Measurements from ENCODE around the gene ADGRA1. TPM values are rescaled to one million over a fixed set of nuclear protein-coding genes. Genes with fewer than 3 reads are reported as not detected.
A peak's percentile ranks its signal among the peaks of the same experiment; 100 is the strongest.

ADGRA1 gene
- total RNA-seq, 1 donor from 2014 or later, result 9.1 TPM

DNA sequence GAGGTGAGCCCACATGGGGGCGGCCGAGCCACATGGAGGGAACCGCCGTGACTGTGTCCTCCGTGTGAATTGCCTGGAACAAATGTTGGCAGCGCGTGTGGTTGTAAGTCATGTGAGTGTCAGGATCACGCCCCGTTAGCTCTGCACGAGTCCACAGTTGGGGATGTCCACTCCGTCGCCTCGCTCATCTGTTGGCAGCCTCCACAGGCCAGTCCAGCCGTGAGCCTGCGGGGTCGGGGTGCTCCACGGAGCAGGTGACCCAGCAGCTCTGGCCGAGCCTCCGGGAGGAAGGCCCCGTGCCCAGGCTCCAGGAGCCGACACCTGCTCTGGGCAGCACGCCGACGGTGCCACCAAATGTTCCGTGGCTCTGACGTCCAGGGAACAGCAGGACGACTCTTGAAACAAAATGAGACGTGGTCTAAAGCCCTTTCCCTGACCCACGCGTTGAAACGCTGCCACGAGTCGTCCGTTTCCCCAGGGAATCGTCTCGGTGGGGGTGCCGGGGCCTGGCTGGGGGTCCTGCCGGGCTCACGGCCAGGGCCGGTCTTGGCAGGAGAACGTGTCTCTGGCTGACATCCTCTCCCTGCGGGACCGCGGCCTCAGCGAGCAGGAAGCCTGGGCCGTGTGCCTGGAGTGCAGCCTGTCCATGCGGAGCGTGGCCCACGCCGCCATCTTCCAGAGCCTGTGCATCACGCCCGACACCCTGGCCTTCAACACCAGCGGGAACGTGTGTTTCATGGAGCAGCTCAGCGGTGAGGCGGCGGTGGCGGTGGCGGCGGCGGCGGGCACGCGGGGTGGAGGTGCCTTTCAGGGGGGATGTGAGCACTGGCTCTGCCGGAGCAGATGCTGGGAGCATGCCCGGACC is 79.3 kb downstream of the ADGRA1 start:
- peaks cover 3% of the 10 kb centered on the region for H3K4me1 Mint-ChIP-seq (ENCODE audit: low read depth, unreplicated experiment)
- DNase-seq, result peak; percentile 21
- no peak overlapping the region for H3K27ac Mint-ChIP-seq (ENCODE audit: unreplicated experiment)
- H3K27me3 Mint-ChIP-seq (ENCODE audit: unreplicated experiment), result peaks cover 12% of the 10 kb centered on the region
- H3K9me3 Mint-ChIP-seq (ENCODE audit: unreplicated experiment), result peaks cover 2% of the 10 kb centered on the region
- TF ChIP-seq, protein P1, sequence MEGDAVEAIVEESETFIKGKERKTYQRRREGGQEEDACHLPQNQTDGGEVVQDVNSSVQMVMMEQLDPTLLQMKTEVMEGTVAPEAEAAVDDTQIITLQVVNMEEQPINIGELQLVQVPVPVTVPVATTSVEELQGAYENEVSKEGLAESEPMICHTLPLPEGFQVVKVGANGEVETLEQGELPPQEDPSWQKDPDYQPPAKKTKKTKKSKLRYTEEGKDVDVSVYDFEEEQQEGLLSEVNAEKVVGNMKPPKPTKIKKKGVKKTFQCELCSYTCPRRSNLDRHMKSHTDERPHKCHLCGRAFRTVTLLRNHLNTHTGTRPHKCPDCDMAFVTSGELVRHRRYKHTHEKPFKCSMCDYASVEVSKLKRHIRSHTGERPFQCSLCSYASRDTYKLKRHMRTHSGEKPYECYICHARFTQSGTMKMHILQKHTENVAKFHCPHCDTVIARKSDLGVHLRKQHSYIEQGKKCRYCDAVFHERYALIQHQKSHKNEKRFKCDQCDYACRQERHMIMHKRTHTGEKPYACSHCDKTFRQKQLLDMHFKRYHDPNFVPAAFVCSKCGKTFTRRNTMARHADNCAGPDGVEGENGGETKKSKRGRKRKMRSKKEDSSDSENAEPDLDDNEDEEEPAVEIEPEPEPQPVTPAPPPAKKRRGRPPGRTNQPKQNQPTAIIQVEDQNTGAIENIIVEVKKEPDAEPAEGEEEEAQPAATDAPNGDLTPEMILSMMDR (IDR thresholded peaks at IDR 0.05; ENCODE audit: partially characterized antibody, unreplicated experiment), result no peak
- H3K36me3 Mint-ChIP-seq (ENCODE audit: unreplicated experiment), result peaks cover 8% of the 10 kb centered on the region
- H3K4me3 Mint-ChIP-seq (ENCODE audit: unreplicated experiment), result no peak overlapping the region

- Mint-ChIP-seq H3K36me3 (ENCODE audit: unreplicated experiment) (peaks cover 8% of the 10 kb centered on the region), H3K4me3 (ENCODE audit: unreplicated experiment) (no peak overlapping the region), H3K4me1 (ENCODE audit: low read depth, unreplicated experiment) (peaks cover under 1% of the 10 kb centered on the region), H3K27ac (ENCODE audit: unreplicated experiment) (no peak overlapping the region), H3K9me3 (ENCODE audit: unreplicated experiment) (peaks cover 2% of the 10 kb centered on the region), H3K27me3 (ENCODE audit: unreplicated experiment) (peaks cover 10% of the 10 kb centered on the region)
- no peak for DNase-seq
- TF ChIP-seq, protein P1 (IDR thresholded peaks at IDR 0.05; ENCODE audit: partially characterized antibody, unreplicated experiment), result no peak
Observed at GRCh38 chr10:133167693-133168616, 80.2 kb downstream of the ADGRA1 start.

DNA sequence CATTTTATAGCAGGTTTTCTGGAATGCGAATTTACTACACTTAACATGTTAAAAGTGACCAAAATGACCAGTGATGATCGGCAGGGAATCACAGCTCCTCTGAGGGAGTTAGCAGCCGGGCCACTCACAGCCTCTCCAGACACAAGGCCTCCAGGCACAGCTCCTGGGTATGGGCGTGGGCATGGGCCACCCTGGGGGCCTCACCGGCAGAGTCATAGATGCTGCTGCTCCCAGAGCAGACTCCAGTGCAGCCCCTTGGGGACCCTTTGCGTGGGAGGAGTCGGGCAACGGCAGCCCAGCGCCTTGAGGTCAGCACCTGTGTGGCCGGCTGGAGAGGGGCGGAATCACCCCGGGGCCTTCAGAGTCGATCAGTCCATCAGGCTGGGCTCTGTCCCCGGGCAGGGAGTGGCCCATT is 80.9 kb downstream of the ADGRA1 start:
- Mint-ChIP-seq H3K9me3 (ENCODE audit: unreplicated experiment) (no peaks in the 10 kb centered on the region), H3K36me3 (ENCODE audit: unreplicated experiment) (peaks cover 13% of the 10 kb centered on the region), H3K4me1 (ENCODE audit: low read depth, unreplicated experiment) (no peaks in the 10 kb centered on the region), H3K27ac (ENCODE audit: unreplicated experiment) (no peak overlapping the region), H3K4me3 (ENCODE audit: unreplicated experiment) (no peak overlapping the region), H3K27me3 (ENCODE audit: unreplicated experiment) (peaks cover 8% of the 10 kb centered on the region)
- no peak for DNase-seq
- TF ChIP-seq, protein P1 (IDR thresholded peaks at IDR 0.05; ENCODE audit: partially characterized antibody, unreplicated experiment), result no peak

DNA sequence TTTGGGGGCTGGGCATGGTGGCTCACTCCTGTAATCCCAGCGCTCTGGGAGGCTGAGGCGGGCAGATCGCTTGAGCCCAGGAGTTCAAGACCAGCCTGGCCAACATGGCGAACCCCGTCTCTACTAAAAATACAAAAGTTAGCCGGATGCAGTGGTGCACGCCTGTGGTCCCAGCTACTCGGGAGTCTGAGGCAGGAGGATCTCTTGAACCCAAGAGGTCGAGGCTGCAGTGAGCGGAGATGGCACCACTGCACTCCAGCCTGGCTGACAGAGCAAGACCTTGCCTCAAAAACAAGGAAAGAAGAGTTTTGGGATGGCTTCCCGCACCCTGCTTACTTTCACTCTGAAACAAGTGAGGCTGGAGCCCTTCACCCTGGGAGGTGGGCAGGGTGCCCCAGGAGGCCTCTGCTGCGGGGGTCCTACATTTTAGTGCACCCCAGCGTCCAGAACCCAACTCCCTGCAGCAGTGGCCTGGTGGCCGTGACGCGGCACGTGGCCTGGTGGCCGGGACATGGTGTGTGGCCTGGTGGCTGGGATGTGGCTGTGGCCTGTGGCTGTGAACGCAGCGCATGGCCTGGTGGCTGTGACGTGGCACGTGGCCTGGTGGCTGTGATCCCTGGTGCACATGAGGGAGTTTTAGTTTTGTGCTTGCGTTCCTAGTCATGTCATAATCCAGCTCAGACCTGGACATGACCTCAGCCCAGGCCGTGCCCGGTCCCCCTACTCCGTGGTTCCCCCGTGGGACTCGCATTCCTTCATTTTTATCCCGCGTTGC is 81.6 kb downstream of the ADGRA1 start:
- no peak for DNase-seq
- H3K4me3 Mint-ChIP-seq (ENCODE audit: unreplicated experiment), result no peak overlapping the region
- peaks cover 8% of the 10 kb centered on the region for H3K27me3 Mint-ChIP-seq (ENCODE audit: unreplicated experiment)
- H3K27ac Mint-ChIP-seq (ENCODE audit: unreplicated experiment), result no peak overlapping the region
- no peaks in the 10 kb centered on the region for H3K4me1 Mint-ChIP-seq (ENCODE audit: low read depth, unreplicated experiment)
- peaks cover 13% of the 10 kb centered on the region for H3K36me3 Mint-ChIP-seq (ENCODE audit: unreplicated experiment)
- no peaks in the 10 kb centered on the region for H3K9me3 Mint-ChIP-seq (ENCODE audit: unreplicated experiment)
- TF ChIP-seq, protein P1 (IDR thresholded peaks at IDR 0.05; ENCODE audit: partially characterized antibody, unreplicated experiment), result no peak

Data from glutamatergic neuron (in vitro differentiated cells).